SU-DHL-6 (cell line): ENCODE data around the gene MPZL1.

Source experiments
- H2AFZ ChIP-seq: fragments of 200-600 bp; sonication (generic); 2 replicates; pipeline ENCODE4 v1.6.1; 2014; ENCODE audit warnings: low read depth, mild to moderate bottlenecking, moderate library complexity, mixed read lengths, antibody characterized with exemption, low read length; ENCODE audit not compliant: severe bottlenecking
- H3F3A ChIP-seq: fragments of 200-600 bp; shearing (Covaris generic); 2 replicates; pipeline ENCODE4 v1.6.0; 2016; ENCODE audit warnings: antibody characterized with exemption, mild to moderate bottlenecking; ENCODE audit not compliant: insufficient read depth
- H3K27ac ChIP-seq: fragments of 200-600 bp; sonication (generic); 2 replicates; pipeline ENCODE4 v1.5.1; 2016; ENCODE audit warnings: low read depth, mild to moderate bottlenecking, low read length, moderate library complexity, mixed read lengths
- H3K27me3 ChIP-seq: fragments of 200-600 bp; sonication (generic), shearing (Covaris generic); 2 replicates; pipeline ENCODE4 v1.6.0; 2014; ENCODE audit warnings: mild to moderate bottlenecking, low read length
- H3K36me3 ChIP-seq: fragments of 200-600 bp; sonication (generic); 2 replicates; pipeline ENCODE4 v1.6.1; 2014; ENCODE audit warnings: mild to moderate bottlenecking, low read length, mixed read lengths
- H3K4me2 ChIP-seq: fragments of 300-600, 200-600 bp; shearing (Covaris generic), sonication (generic); 2 replicates; pipeline ENCODE4 v1.6.0; 2014; ENCODE audit warnings: low read length, low read depth, mild to moderate bottlenecking; ENCODE audit not compliant: poor library complexity, severe bottlenecking
- H3K4me3 ChIP-seq: fragments of 200-600 bp; sonication (generic); 2 replicates; pipeline ENCODE4 v1.5.1; 2014; ENCODE audit warnings: antibody characterized with exemption, low read length, mild to moderate bottlenecking, mixed read lengths; ENCODE audit not compliant: insufficient read depth, poor library complexity, severe bottlenecking
- H3K79me2 ChIP-seq: fragments of 200-600 bp; sonication (generic); 2 replicates; pipeline ENCODE4 v1.6.1; 2014; ENCODE audit warnings: mild to moderate bottlenecking, low read length, moderate library complexity; ENCODE audit not compliant: insufficient read depth
- H3K9ac ChIP-seq: fragments of 200-600 bp; sonication (generic); 2 replicates; pipeline ENCODE4 v1.7.0; 2014; ENCODE audit warnings: mild to moderate bottlenecking, low read length
- H3K9me2 ChIP-seq: fragments of 200-600 bp; sonication (generic); replicated peaks from 2 replicates; pipeline ENCODE4 v1.6.1; 2014; ENCODE audit warnings: low read length; ENCODE audit not compliant: insufficient read depth
- H3K9me3 ChIP-seq: fragments of 200-600 bp; sonication (generic); 2 replicates; pipeline ENCODE4 v1.6.1; 2014; ENCODE audit warnings: low read length, mixed read lengths; ENCODE audit not compliant: insufficient read depth
- H4K20me1 ChIP-seq: fragments of 200-600 bp; sonication (generic); 2 replicates; pipeline ENCODE4 v1.6.1; 2014; ENCODE audit warnings: low read depth, mild to moderate bottlenecking, antibody characterized with exemption, low read length, moderate library complexity, mixed read lengths
- CTCF ChIP-seq: fragments of 200-600 bp; sonication (generic); IDR thresholded peaks from one replicate; pipeline ENCODE4 v1.5.1; 2017; ENCODE audit warnings: antibody characterized with exemption, mild to moderate bottlenecking, low read length, moderate library complexity; ENCODE audit not compliant: insufficient read depth, poor library complexity, severe bottlenecking
- EZH2phosphoT487 ChIP-seq: fragments of 200-600 bp; sonication (generic), shearing (Covaris generic); conservative IDR thresholded peaks from 2 replicates; pipeline ENCODE4 v1.6.1; 2018; ENCODE audit warnings: mild to moderate bottlenecking, antibody characterized with exemption, low read length, moderate library complexity, mixed read lengths

Gene MPZL1

GRCh38 chr1:167763525-167764220, 41.9 kb downstream of the MPZL1 start:
- Histone ChIP-seq H3K79me2 (no peaks in the 10 kb centered on the region), H4K20me1 (no peaks in the 10 kb centered on the region)
- no peak for TF ChIP-seq EZH2phosphoT487
- no peak for TF ChIP-seq CTCF

GRCh38 chr1:167764458-167765330, 42.9 kb downstream of the MPZL1 start:
- Histone ChIP-seq H3K9me2 (no peaks in the 10 kb centered on the region), H4K20me1 (no peaks in the 10 kb centered on the region), H2AFZ (no peak overlapping the region), H3K9me3 (no peaks in the 10 kb centered on the region), H3K27me3 (no peaks in the 10 kb centered on the region), H3F3A (no peaks in the 10 kb centered on the region), H3K4me2 (no peak overlapping the region), H3K79me2 (no peaks in the 10 kb centered on the region), H3K27ac (no peak overlapping the region), H3K36me3 (no peaks in the 10 kb centered on the region), H3K9ac (no peak overlapping the region), H3K4me3 (no peak overlapping the region)
- TF ChIP-seq CTCF: no peak

More at GRCh38 chr1:167763525-167764220, 41.9 kb downstream of the MPZL1 start:
- no peak overlapping the region for H3K9ac ChIP-seq
- no peaks in the 10 kb centered on the region for H3K9me3 ChIP-seq
- H3K27me3 ChIP-seq: no peaks in the 10 kb centered on the region
- H3F3A ChIP-seq: no peaks in the 10 kb centered on the region
- H3K27ac ChIP-seq: no peak overlapping the region
- no peak overlapping the region for H3K4me2 ChIP-seq
- H2AFZ ChIP-seq: no peak overlapping the region
- H3K9me2 ChIP-seq: no peaks in the 10 kb centered on the region
- H3K36me3 ChIP-seq: no peaks in the 10 kb centered on the region
- H3K4me3 ChIP-seq: no peak overlapping the region

GRCh38 chr1:167765496-167765895, 43.7 kb downstream of the MPZL1 start:
- H3K36me3 ChIP-seq: no peaks in the 10 kb centered on the region
- H3K9me2 ChIP-seq: no peaks in the 10 kb centered on the region
- H2AFZ ChIP-seq: no peak overlapping the region
- no peak overlapping the region for H3K27ac ChIP-seq
- H4K20me1 ChIP-seq: no peaks in the 10 kb centered on the region
- H3K27me3 ChIP-seq: no peaks in the 10 kb centered on the region
- no peak overlapping the region for H3K4me3 ChIP-seq
- H3F3A ChIP-seq: no peaks in the 10 kb centered on the region
- H3K79me2 ChIP-seq: no peaks in the 10 kb centered on the region
- no peaks in the 10 kb centered on the region for H3K9me3 ChIP-seq
- H3K4me2 ChIP-seq: no peak overlapping the region
- no peak for TF ChIP-seq EZH2phosphoT487
- TF ChIP-seq CTCF: no peak
- H3K9ac ChIP-seq: no peak overlapping the region
